ENCODE results near the gene PLAA. TPM values are rescaled to one million over a fixed set of nuclear protein-coding genes. Genes with fewer than 3 reads are reported as not detected.
A peak's percentile ranks its signal among the peaks of the same experiment; 100 is the strongest.

PLAA gene
- total RNA-seq, 4 donors from 2014 or later: 12.0 to 30.2 (median 28.0) TPM

- TF ChIP-seq EP300 (IDR thresholded peaks at IDR 0.05; ENCODE audit: low read depth): no peak
- TF ChIP-seq CTCF (IDR thresholded peaks at IDR 0.05): no peak
- no peak for TF ChIP-seq POLR2AphosphoS5 (IDR thresholded peaks at IDR 0.05)
- TF ChIP-seq POLR2A (IDR thresholded peaks at IDR 0.05): no peak
- intact Hi-C loops (cut with DNase I; ENCODE audit: low total_unique reads): loop anchor here (5.0 kb wide), 1 partner anchor 48 kb away; no protein-coding TSS in a partner anchor
- DNase-seq: no peak
- Histone ChIP-seq H3K4me3 (peak overlapping the region in 1 of 4 donors; percentile 91), H3K4me1 (peaks cover 18 to 39% (median 24%) of the 10 kb centered on the region in 4 donors), H3K36me3 (no peaks in the 10 kb centered on the region), H3K27ac (peak overlapping the region in 1 of 4 donors; percentile 96), H3K27me3 (no peaks in the 10 kb centered on the region), H3K9me3 (no peaks in the 10 kb centered on the region)
- 29 to 31% methylated on average over 2 of the region's 2 CpGs for whole genome bisulfite sequencing, 2 donors (ENCODE audit: low coverage in 1 of 2)
- in situ Hi-C loops (cut with MboI; ENCODE audit: low pct_ligation_motif_present in 1 of 4, low pct_unique_long_range_greater_than_20kb in 1 of 4, low sequenced_read_pairs in 3 of 4): no loop called here
Observed at GRCh38 chr9:26945591-26945990, 1.5 kb downstream of the PLAA start.

- no peak overlapping the region for H3K4me3 ChIP-seq
- peaks cover 11 to 41% (median 16%) of the 10 kb centered on the region in 4 donors for H3K4me1 ChIP-seq
- no peak overlapping the region for H3K27ac ChIP-seq
- H3K27me3 ChIP-seq: no peaks in the 10 kb centered on the region
- DNase-seq: no peak
- no peaks in the 10 kb centered on the region for H3K36me3 ChIP-seq
- TF ChIP-seq EP300 (IDR thresholded peaks at IDR 0.05; ENCODE audit: low read depth) (no peak), POLR2A (IDR thresholded peaks at IDR 0.05) (no peak), POLR2AphosphoS5 (IDR thresholded peaks at IDR 0.05) (no peak)
- intact Hi-C loops (cut with DNase I; ENCODE audit: low total_unique reads) (no loop called here), in situ Hi-C loops (cut with MboI; ENCODE audit: low pct_ligation_motif_present in 1 of 4, low pct_unique_long_range_greater_than_20kb in 1 of 4, low sequenced_read_pairs in 3 of 4) (no loop called here)
- no peaks in the 10 kb centered on the region for H3K9me3 ChIP-seq
- 96 to 100% methylated on average over 1 of the region's 1 CpG for WGBS, 2 donors (ENCODE audit: low coverage in 1 of 2)
Observed at GRCh38 chr9:26940779-26941178, 6.3 kb downstream of the PLAA start.

GRCh38 chr9:26939955-26940711, 6.9 kb downstream of the PLAA start:
- Histone ChIP-seq H3K9me3 (no peaks in the 10 kb centered on the region), H3K27me3 (no peaks in the 10 kb centered on the region), H3K36me3 (no peaks in the 10 kb centered on the region), H3K4me1 (peaks cover 5 to 34% (median 11%) of the 10 kb centered on the region in 4 donors), H3K4me3 (no peak overlapping the region), H3K27ac (no peak overlapping the region)
- 73 to 80% methylated on average over 3 of the region's 3 CpGs for WGBS, 2 donors (ENCODE audit: low coverage in 1 of 2)
- in situ Hi-C loops (cut with MboI; ENCODE audit: low pct_ligation_motif_present in 1 of 4, low pct_unique_long_range_greater_than_20kb in 1 of 4, low sequenced_read_pairs in 3 of 4): no loop called here
- intact Hi-C loops (cut with DNase I; ENCODE audit: low total_unique reads): no loop called here
- DNase-seq: no peak
- no peak for TF ChIP-seq CTCF (IDR thresholded peaks at IDR 0.05)
- TF ChIP-seq POLR2A (IDR thresholded peaks at IDR 0.05): no peak
- no peak for TF ChIP-seq EP300 (IDR thresholded peaks at IDR 0.05; ENCODE audit: low read depth)
- TF ChIP-seq POLR2AphosphoS5 (IDR thresholded peaks at IDR 0.05): no peak

GRCh38 chr9:26937816-26938371, 9.1 kb downstream of the PLAA start:
- no peaks in the 10 kb centered on the region for H3K36me3 ChIP-seq
- H3K27me3 ChIP-seq: no peaks in the 10 kb centered on the region
- H3K4me1 ChIP-seq: peaks cover 0 to 24% (median 6%) of the 10 kb centered on the region in 4 donors
- H3K9me3 ChIP-seq: no peaks in the 10 kb centered on the region
- in situ Hi-C loops (cut with MboI; ENCODE audit: low pct_ligation_motif_present in 1 of 4, low pct_unique_long_range_greater_than_20kb in 1 of 4, low sequenced_read_pairs in 3 of 4): no loop called here
- intact Hi-C loops (cut with DNase I; ENCODE audit: low total_unique reads): no loop called here
- no peak overlapping the region for H3K4me3 ChIP-seq
- 100% methylated on average over 1 to 3 of the region's 3 CpGs for WGBS, 2 donors (ENCODE audit: low coverage in 1 of 2)
- no peak for DNase-seq
- no peak overlapping the region for H3K27ac ChIP-seq
- TF ChIP-seq POLR2AphosphoS5 (IDR thresholded peaks at IDR 0.05): no peak
- no peak for TF ChIP-seq EP300 (IDR thresholded peaks at IDR 0.05; ENCODE audit: low read depth)
- no peak for TF ChIP-seq CTCF (IDR thresholded peaks at IDR 0.05)
- no peak for TF ChIP-seq POLR2A (IDR thresholded peaks at IDR 0.05)

Measured in transverse colon (tissue), 4 donors.